Lung (tissue), 12 donors: ENCODE results near the gene LARGE1. TPM values are rescaled to one million over a fixed set of nuclear protein-coding genes. Genes with fewer than 3 reads are reported as not detected.

ENCODE experiments used
- ATAC-seq: fragments of 200-7000 bp; cut with Tn5 transposase; one replicate; pipeline ENCODE4 v1.9.1; 2020; ENCODE audit warnings: moderate number of reproducible peaks; ENCODE audit not compliant: insufficient read depth, low FRiP score
- DNase-seq, 3 donors: peaks; one replicate each; pipeline ENCODE4 v3.0.0-alpha.2; 2013 to 2017
- H3K27ac ChIP-seq, 2 donors: one replicate each; pipeline ENCODE4 v1.5.1; 2013; ENCODE audit warnings: mild to moderate bottlenecking in 2 of 2, moderate library complexity in 2 of 2, control low read depth in 1 of 2, inconsistent platforms in 1 of 2, low read depth in 1 of 2, low read length in 1 of 2
- H3K27me3 ChIP-seq, 3 donors: one replicate each; pipeline ENCODE4 v1.5.1; 2013; ENCODE audit warnings: low read length in 2 of 3; ENCODE audit not compliant: control insufficient read depth in 3 of 3, insufficient read depth in 3 of 3
- H3K36me3 ChIP-seq, 4 donors: one replicate each; pipeline ENCODE4 v1.5.1; 2013; ENCODE audit warnings: low read length in 4 of 4, mild to moderate bottlenecking in 1 of 4, moderate library complexity in 1 of 4; ENCODE audit not compliant: control insufficient read depth in 4 of 4, insufficient read depth in 4 of 4
- H3K4me1 ChIP-seq, 5 donors: one replicate each; pipeline ENCODE4 v1.5.1; 2013; ENCODE audit warnings: low read length in 5 of 5, mild to moderate bottlenecking in 2 of 5, moderate library complexity in 1 of 5; ENCODE audit not compliant: control insufficient read depth in 5 of 5, insufficient read depth in 5 of 5
- H3K4me3 ChIP-seq: one replicate; pipeline ENCODE4 v1.5.1; 2013; ENCODE audit warnings: mild to moderate bottlenecking, control low read depth, moderate library complexity
- H3K9ac ChIP-seq, 2 donors: one replicate each; pipeline ENCODE4 v1.5.1; 2013; ENCODE audit warnings: low read length in 2 of 2, control low read depth in 1 of 2; ENCODE audit not compliant: insufficient read depth in 1 of 2
- H3K9me3 ChIP-seq, 4 donors: one replicate each; pipeline ENCODE4 v1.5.1; 2013; ENCODE audit warnings: low read length in 3 of 4, mild to moderate bottlenecking in 1 of 4, moderate library complexity in 1 of 4; ENCODE audit not compliant: control insufficient read depth in 4 of 4, insufficient read depth in 3 of 4
- CTCF ChIP-seq: IDR thresholded peaks from 2 replicates; pipeline ENCODE4 v1.5.1; 2012; ENCODE audit warnings: mild to moderate bottlenecking; ENCODE audit errors: control extremely low read depth, extremely low read depth
- WGBS, 2 donors: extraction: QIAGEN DNeasy Blood & Tissue Kit; methylation state at CpG; one replicate each; pipeline ENCODE4 v1.1.7; 2013; 5-methylcytosine and 5-hydroxymethylcytosine counted together
- polyA plus RNA-seq, 2 donors: library from polyadenylated mRNA; stranded (reverse); fragments of 200-250 nt; gene quantifications; one replicate each; pipeline ENCODE4 v1.2.1, GENCODE V29; 2013
- total RNA-seq, 2 donors: library from RNA; depleted of rRNA in 1 of 2; stranded (reverse); fragments of >200 nt in 1 of 2; gene quantifications; one replicate each; pipeline ENCODE4 v1.2.1, GENCODE V29; 2014 to 2021
- donor health status: control.
- donor health status: control.
- donor health status: Bipolar disorder and iron deficiency.
- donor health status: healthy.
- donor health status: DM: yes; HTN: yes; CAD: no.

The LARGE1 gene
- total and polyA plus RNA-seq, 4 donors = 2.9 to 41.1 (median 15.4) TPM

- 76 to 77% methylated on average over 3 of the region's 3 CpGs for WGBS, 2 donors
- DNase-seq (peak; percentile 67 to 72 (median 71)), ATAC-seq (no peak)
- TF ChIP-seq CTCF = no peak
- no peak overlapping the region for H3K9ac ChIP-seq
- H3K27me3 ChIP-seq = no peaks in the 10 kb centered on the region
- no peak overlapping the region for H3K4me3 ChIP-seq
- peaks cover 0 to 7% (median 5%) of the 10 kb centered on the region in 5 donors for H3K4me1 ChIP-seq
- H3K9me3 ChIP-seq = no peaks in the 10 kb centered on the region
- no peaks in the 10 kb centered on the region for H3K36me3 ChIP-seq
- H3K27ac ChIP-seq = peak overlapping the region in 1 of 2 donors; percentile 26
Observed at GRCh38 chr22:33405194-33405593, 515.1 kb downstream of the LARGE1 start.

- Histone ChIP-seq H3K9ac (no peak overlapping the region), H3K9me3 (no peaks in the 10 kb centered on the region), H3K4me1 (peaks cover 0 to 7% (median 5%) of the 10 kb centered on the region in 5 donors), H3K36me3 (no peaks in the 10 kb centered on the region), H3K27ac (peak overlapping the region in 1 of 2 donors; percentile 26), H3K4me3 (no peak overlapping the region), H3K27me3 (no peaks in the 10 kb centered on the region)
- no peak for TF ChIP-seq CTCF
- no peak for DNase-seq
- ATAC-seq = no peak
- WGBS, 2 donors = 80 to 92% methylated on average over 3 of the region's 3 CpGs
Observed at GRCh38 chr22:33404723-33405122, 515.6 kb downstream of the LARGE1 start.

GRCh38 chr22:33402325-33402724 lies 518.0 kb downstream of the LARGE1 start:
- no peak overlapping the region for H3K9ac ChIP-seq
- ATAC-seq = no peak
- H3K27me3 ChIP-seq = no peaks in the 10 kb centered on the region
- H3K36me3 ChIP-seq = no peaks in the 10 kb centered on the region
- peaks cover 0 to 8% (median 7%) of the 10 kb centered on the region in 5 donors for H3K4me1 ChIP-seq
- no peak for DNase-seq
- TF ChIP-seq CTCF = no peak
- WGBS, 2 donors = 97 to 99% methylated on average over 3 of the region's 3 CpGs
- H3K4me3 ChIP-seq = no peak overlapping the region
- no peaks in the 10 kb centered on the region for H3K9me3 ChIP-seq
- no peak overlapping the region for H3K27ac ChIP-seq

- Histone ChIP-seq H3K9me3 (no peaks in the 10 kb centered on the region), H3K36me3 (no peaks in the 10 kb centered on the region), H3K4me3 (no peak overlapping the region), H3K27ac (no peak overlapping the region), H3K9ac (no peak overlapping the region), H3K4me1 (peaks cover 0 to 8% (median 7%) of the 10 kb centered on the region in 5 donors), H3K27me3 (no peaks in the 10 kb centered on the region)
- TF ChIP-seq CTCF = no peak
- no peak for ATAC-seq
- DNase-seq = no peak
- WGBS, 2 donors = 90 to 93% methylated on average over 5 of the region's 5 CpGs
Observed at GRCh38 chr22:33401291-33401690, 519.0 kb downstream of the LARGE1 start.
